ENCODE data around the gene MYL6B.
"Not testable (repeated sequence)": the region's sequence is repeated elsewhere in the genome, so short reads cannot be mapped to it uniquely, and the experiment has no call there.

MYL6B gene

DNA sequence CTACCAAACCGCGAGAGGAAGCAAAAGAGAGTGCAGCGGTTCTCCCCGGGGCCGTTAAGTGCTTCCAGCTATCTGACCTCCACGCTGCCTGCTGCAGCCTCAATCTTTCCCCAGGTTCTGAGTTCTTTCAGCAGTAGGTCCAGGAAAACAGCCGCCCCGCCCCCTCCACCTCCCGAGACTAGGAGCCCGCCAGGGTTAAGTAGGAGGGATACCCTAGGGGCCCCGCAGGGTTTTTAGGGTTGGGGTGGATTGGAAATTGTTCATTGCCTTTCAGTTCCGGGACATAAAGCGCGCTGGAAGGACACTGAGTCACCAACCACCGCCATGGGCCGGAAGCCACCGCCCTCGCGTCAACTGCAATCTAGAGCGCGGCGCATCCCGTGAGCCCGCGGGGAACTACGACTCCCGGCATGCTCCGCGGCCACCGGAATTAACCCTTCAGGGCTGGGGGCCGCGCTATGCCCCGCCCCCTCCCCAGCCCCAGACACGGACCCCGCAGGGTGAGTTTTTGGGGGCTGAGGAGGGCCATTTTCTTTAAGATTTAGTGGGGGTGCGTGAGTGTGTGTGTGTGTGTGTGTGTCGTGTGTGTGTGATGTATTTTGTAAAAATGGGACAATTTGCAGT, at the start of gene MYL6B:
TSS of gene MYL6B (plus strand) at position 456 of the 624 bp plus-strand sequence. CDS start 1,332 bp downstream, outside the sequence.
- DNase-seq (ENCODE audit: low spot score): peak; percentile 96

DNA sequence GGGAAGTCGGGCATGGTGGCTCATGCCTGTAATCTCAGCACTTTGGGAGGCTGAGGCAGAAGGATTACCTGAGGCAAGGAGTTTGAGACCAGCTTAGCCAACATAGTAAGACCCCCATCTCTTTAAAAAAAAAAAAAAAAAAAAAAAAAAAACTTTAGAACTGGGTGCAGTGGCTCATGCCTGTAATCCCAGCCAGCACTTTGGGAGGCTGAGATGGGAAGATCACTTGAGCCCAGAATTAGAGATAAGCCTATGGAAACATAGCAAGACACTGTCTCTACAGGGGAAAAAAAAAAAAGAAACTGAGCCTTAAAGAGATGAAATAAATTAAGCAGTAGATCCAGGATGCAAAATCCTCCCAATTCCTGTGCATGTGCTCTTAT, 49.7 kb upstream of the MYL6B start:
- no peak for DNase-seq (ENCODE audit: low spot score)

DNA sequence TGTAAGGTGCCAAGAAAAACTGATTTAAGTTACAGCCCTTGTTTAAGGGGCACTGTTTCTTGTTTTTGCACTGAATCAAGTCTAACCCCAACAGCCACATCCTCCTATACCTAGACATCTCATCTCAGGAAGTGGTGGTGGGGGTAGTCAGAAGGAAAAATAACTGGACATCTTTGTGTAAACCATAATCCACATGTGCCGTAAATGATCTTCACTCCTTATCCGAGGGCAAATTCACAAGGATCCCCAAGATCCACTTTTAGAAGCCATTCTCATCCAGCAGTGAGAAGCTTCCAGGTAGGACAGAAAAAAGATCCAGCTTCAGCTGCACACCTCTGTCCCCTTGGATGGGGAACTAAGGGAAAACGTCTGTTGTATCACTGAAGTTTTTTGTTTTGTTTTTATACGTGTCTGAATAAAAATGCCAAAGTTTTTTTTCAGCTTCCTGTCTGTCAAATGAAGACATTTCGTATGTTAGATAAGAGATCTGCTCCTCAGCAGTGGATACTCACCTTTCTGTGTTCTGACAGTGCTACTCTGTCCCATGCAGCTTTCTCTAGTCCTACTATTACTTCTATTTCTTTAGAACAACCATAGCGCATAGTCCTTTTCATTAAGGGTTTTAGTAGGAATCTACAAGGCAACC, 49.2 kb upstream of the MYL6B start:
- no peak for DNase-seq (ENCODE audit: low spot score)

DNA sequence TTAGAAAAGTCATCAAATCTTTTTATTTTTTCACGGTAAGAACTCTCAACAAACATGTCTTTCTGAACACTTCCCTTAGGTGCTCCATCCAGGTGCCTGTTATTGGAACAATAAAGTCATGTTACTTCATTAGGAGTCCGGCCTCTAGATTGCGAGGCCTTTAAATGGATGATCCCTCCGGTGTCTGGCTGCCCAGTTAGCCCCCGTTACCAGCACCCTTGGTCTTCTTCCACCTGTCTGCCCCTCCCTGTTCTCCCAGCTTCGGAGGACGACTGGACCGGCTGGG, 48.6 kb upstream of the MYL6B start:
- no peak for DNase-seq (ENCODE audit: low spot score)

DNA sequence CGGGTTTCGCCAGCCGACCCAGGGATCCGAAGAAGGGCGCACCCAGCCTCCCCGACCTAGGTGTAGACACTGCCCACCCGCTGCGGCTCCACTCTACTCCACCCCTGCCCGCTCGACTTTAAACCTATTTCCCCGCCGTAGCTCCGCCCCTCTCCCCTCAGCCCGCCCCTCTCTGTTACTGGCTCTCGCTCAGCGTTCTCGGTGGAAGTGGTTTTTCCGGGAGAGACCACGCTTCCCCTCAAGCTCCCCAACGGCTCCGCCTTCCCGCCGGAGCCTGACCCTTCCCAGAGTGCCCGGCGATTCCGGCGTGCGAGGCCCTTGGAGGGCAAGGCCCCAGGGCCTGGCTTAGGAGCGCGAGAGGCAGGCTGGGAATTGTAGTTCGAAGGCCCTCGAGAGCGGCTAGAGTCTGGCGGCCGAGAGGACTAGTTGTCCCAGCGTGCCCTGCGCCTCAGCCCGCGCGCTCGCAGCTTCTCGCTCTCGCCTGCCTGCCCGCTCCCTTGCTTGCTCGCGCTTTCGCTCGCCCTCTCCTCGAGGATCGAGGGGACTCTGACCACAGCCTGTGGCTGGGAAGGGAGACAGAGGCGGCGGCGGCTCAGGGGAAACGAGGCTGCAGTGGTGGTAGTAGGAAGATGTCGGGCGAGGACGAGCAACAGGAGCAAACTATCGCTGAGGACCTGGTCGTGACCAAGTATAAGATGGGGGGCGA, 48.1 kb upstream of the MYL6B start, which contains the start of gene PA2G4:
TSS of gene PA2G4 (plus strand) at position 451 of the 706 bp plus-strand sequence. CDS start at position 630, 179 bp downstream.
- peak; percentile 97 for DNase-seq (ENCODE audit: low spot score)

- no peak for DNase-seq (ENCODE audit: low spot score)
These were observed 47.4 kb upstream of the MYL6B start for GRCh38 chr12:56104815-56105608.

DNA sequence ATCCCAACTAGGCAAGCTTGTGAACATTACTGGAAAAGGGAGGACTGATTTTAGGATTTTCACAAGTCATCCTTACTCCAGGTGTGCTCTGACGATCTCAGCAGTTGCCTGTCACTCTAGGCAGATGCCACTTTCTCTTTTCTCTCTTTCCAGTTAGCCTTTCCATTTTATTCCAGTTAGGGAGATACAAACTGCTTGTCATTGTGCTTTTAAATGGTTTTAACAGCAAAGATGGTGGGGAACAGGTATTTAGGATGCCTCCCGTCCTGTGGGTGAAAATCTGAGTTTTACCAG, 46.8 kb upstream of the MYL6B start:
- DNase-seq (ENCODE audit: low spot score): no peak

DNA sequence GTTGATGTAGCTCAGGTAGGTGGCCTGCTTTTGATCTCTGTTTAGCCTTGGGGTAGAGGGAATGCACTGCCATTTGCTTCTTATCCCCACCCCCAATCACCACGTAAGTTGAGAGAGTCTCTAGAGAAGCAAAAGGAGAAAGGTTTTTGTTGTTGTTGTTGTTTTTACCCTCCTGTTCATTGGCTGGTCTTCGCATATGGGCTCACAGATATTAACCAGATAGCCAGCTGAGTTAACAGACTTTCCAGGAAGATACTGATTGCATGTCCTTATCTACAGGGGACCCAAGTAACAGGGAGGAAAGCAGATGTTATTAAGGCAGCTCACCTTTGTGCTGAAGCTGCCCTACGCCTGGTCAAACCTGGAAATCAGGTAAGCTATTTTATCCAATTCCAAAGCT, 45.1 kb upstream of the MYL6B start:
- no peak for DNase-seq (ENCODE audit: low spot score)

DNA sequence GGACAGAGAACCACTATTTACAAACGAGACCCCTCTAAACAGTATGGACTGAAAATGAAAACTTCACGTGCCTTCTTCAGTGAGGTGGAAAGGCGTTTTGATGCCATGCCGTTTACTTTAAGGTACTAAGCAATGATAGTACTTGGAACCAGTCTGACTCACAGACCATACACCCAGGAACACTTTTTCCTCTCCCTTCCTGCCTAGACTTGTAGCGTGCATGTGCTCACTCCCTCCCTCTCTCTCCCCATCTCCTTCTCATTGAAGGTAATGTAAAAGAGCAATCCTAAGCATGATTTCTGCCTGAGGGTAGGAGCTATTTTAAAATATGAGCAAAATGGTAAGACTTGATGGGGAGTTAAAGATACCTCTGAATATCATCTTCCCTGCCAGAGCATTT, 41.8 kb upstream of the MYL6B start:
- no peak for DNase-seq (ENCODE audit: low spot score)

DNA sequence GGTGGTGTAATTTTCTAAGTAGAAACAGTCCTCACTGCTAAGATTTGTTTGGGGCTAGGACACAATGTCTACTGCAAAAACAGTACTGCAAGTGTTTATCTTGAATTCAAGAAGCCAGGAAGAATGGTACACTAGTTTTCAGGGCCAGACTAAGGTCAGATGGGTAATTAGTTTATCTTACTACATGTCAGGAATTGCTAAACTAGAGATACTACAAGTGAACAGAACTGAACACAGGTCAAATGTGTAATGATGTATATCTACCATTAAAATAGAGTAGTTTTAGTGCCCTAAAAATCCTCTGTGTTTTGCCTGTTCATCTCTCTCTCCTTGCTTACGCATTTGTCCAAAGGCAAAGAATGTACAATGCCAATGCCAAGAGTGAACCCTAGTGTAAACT, 38.3 kb upstream of the MYL6B start:
- no peak for DNase-seq (ENCODE audit: low spot score)

- DNase-seq (ENCODE audit: low spot score): no peak
These were observed 37.1 kb upstream of the MYL6B start for GRCh38 chr12:56115329-56115728.

- peak; percentile 98 for DNase-seq (ENCODE audit: low spot score)
These were observed 35.9 kb upstream of the MYL6B start, which contains the start of gene RPL41 for GRCh38 chr12:56116267-56117081. Gene RPL41 (plus strand): TSS chr12:56116633.

GRCh38 chr12:56117082-56117706, 35.2 kb upstream of the MYL6B start:
- DNase-seq (ENCODE audit: low spot score): not testable (repeated sequence)

DNA sequence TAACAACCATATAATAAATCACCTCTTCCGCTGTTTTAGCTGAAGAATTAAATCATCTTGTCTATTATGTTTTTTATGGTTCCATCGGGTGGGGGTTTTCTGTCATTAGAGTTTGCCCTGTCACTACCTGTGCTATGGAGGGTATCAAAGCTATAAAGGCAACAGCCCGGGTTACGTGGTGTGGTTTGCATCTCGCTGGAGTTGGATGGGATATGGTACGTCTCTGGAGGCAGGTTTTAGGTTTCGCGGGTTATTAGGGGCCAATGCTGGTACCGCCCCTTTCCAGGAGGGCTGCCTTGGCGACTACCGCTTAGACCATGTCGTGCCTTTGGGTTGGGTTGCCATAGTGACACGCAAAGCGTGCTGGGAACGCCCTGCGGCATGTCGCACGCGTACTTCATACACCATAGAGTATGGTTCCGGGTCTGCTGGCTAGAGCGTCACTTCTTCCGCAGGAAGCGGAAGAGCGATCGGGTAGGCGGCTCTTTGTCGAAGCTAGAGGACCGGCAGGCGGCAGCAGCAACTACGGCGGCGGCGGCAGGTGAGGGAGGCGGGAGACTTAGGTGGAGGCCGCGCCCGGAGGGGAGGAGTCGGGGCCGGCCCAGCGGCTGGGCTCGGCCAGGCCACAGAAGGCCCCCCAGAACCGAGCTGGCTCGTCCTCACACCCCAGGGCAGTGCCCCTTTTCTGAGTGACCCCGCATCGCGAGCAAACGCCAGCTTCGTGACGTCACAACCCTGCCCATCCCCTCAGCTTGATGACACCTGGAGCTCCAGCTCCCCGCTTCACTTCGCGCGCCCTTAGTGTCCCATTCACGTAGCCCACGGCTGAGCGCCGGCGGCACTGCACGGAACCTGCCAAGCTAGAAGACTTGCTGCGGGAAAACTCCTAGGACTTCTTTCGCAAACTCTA, 34.4 kb upstream of the MYL6B start, which contains the start of gene ZC3H10:
TSS of gene ZC3H10 (plus strand) at position 489 of the 910 bp plus-strand sequence. CDS start 2,297 bp downstream, outside the sequence.
- peak; percentile 95 for DNase-seq (ENCODE audit: low spot score)

- DNase-seq (ENCODE audit: low spot score): no peak
These were observed 33.6 kb upstream of the MYL6B start for GRCh38 chr12:56118688-56119357.

- no peak for DNase-seq (ENCODE audit: low spot score)
These were observed 33.0 kb upstream of the MYL6B start for GRCh38 chr12:56119361-56119796.

- DNase-seq (ENCODE audit: low spot score): no peak
These were observed 32.1 kb upstream of the MYL6B start for GRCh38 chr12:56120158-56120846.

- DNase-seq (ENCODE audit: low spot score): no peak
These were observed 31.1 kb upstream of the MYL6B start for GRCh38 chr12:56121204-56121870.

Measured in left forelimb (tissue), 1 donor.